H1 (cell line): Measurements from ENCODE around the gene WNT1. TPM values are rescaled to one million over a fixed set of nuclear protein-coding genes. Genes with fewer than 3 reads are reported as not detected.

Experiments
- CTCF ChIA-PET: fragments of 300-600 bp; sonication (Branson Sonifier 250); formaldehyde crosslinking; loops from one replicate; lab custom pipeline; 2021; ENCODE audit not compliant: partially characterized antibody; lab: Charles Lee
- POLR2A ChIA-PET: fragments of 300-600 bp; sonication (Branson Sonifier 250); formaldehyde crosslinking; loops from one replicate; lab custom pipeline; 2021; ENCODE audit warnings: inconsistent platforms; ENCODE audit not compliant: partially characterized antibody; lab: Charles Lee
- DNase-seq, 2 experiments: peaks; one replicate each; pipeline versions ENCODE4 v3.0.0 to v3.0.0-alpha.2; 2010 to 2022; ENCODE audit warnings: low spot score in 2 of 2, low read depth in 1 of 2, mixed read lengths in 1 of 2
- FAIRE-seq: peaks from 2 replicates; lab custom pipeline; 2011; peaks lifted over from hg19 to GRCh38; lab: Jason Lieb, UNC
- H2AFZ ChIP-seq: 2 replicates; pipeline ENCODE4 v1.8.1; 2012; ENCODE audit warnings: low read length, inconsistent platforms
- H2AK5ac ChIP-seq: 2 replicates; pipeline ENCODE4 v1.6.1; 2013; ENCODE audit warnings: low read depth, low read length
- H2BK120ac ChIP-seq: replicated peaks from 2 replicates; pipeline ENCODE3; 2013; ENCODE audit warnings: low read depth, low read length, inconsistent platforms
- H2BK12ac ChIP-seq: 2 replicates; pipeline ENCODE4 v1.6.1; 2013; ENCODE audit warnings: low read depth, low read length
- H2BK15ac ChIP-seq: 2 replicates; pipeline ENCODE4 v1.6.1; 2013; ENCODE audit warnings: low read length
- H2BK20ac ChIP-seq: 2 replicates; pipeline ENCODE4 v1.6.1; 2013; ENCODE audit warnings: low read length
- H2BK5ac ChIP-seq: 2 replicates; pipeline ENCODE4 v1.6.1; 2013; ENCODE audit warnings: low read depth, low read length
- H3K14ac ChIP-seq: 2 replicates; pipeline ENCODE4 v1.6.1; 2013; ENCODE audit warnings: inconsistent platforms; ENCODE audit not compliant: insufficient read length
- H3K18ac ChIP-seq: 2 replicates; pipeline ENCODE4 v1.6.1; 2013; ENCODE audit warnings: low read length; ENCODE audit errors: extremely low read depth
- H3K23ac ChIP-seq: 2 replicates; pipeline ENCODE4 v1.6.1; 2013; ENCODE audit warnings: inconsistent platforms; ENCODE audit not compliant: insufficient read length
- H3K23me2 ChIP-seq: 2 replicates; pipeline ENCODE4 v1.6.1; 2013; ENCODE audit warnings: low read depth, low read length
- H3K27ac ChIP-seq: 2 replicates; pipeline ENCODE4 v1.6.1; 2011; ENCODE audit warnings: low read depth, low read length, inconsistent platforms
- H3K27me3 ChIP-seq, 4 experiments: replicated peaks in 1 of 4; 1 replicate in 1 of 4; 2 replicates in 3 of 4; pipeline versions ENCODE4 v1.6.1 to v1.8.1; 2011 to 2013; ENCODE audit warnings: low read length in 3 of 4, mild to moderate bottlenecking in 3 of 4, inconsistent platforms in 2 of 4, mixed read lengths in 2 of 4, moderate library complexity in 1 of 4; ENCODE audit not compliant: control insufficient read depth in 3 of 4, insufficient read depth in 3 of 4; ENCODE audit errors: extremely low read depth in 1 of 4
- H3K36me3 ChIP-seq, 4 experiments: 2 replicates each; pipeline versions ENCODE4 v1.6.1 to v1.8.1; 2011 to 2013; ENCODE audit warnings: mild to moderate bottlenecking in 4 of 4, low read length in 3 of 4, moderate library complexity in 2 of 4, control low read depth in 1 of 4, inconsistent platforms in 1 of 4; ENCODE audit not compliant: insufficient read depth in 4 of 4, control insufficient read depth in 2 of 4
- H3K4ac ChIP-seq: replicated peaks from 2 replicates; pipeline ENCODE3; 2013; ENCODE audit warnings: low read length, low read depth, mixed read lengths, inconsistent platforms; ENCODE audit not compliant: insufficient read length
- H3K4me1 ChIP-seq, 4 experiments: replicated peaks in 1 of 4; 1 replicate in 1 of 4; 2 replicates in 3 of 4; pipeline versions ENCODE4 v1.6.1 to v1.8.1; 2011 to 2013; ENCODE audit warnings: low read length in 3 of 4, inconsistent platforms in 2 of 4, mixed read lengths in 1 of 4; ENCODE audit not compliant: insufficient read depth in 4 of 4, control insufficient read depth in 3 of 4
- H3K4me2 ChIP-seq, 2 experiments: 2 replicates each; pipeline versions ENCODE4 v1.6.1 to v1.8.1; 2011 to 2013; ENCODE audit warnings: low read depth in 2 of 2, low read length in 2 of 2, control low read depth in 1 of 2, inconsistent platforms in 1 of 2, mild to moderate bottlenecking in 1 of 2; ENCODE audit not compliant: insufficient read depth in 1 of 2
- H3K4me3 ChIP-seq, 4 experiments: fragments of 200-600, 300-600 bp in 1 of 4; sonication (generic), shearing (Covaris generic), sonication (Bioruptor Twin) in 1 of 4; 2 replicates each; pipeline versions ENCODE4 v1.5.1 to v1.8.1; 2011 to 2016; ENCODE audit warnings: low read length in 4 of 4, low read depth in 3 of 4, control low read depth in 2 of 4, inconsistent platforms in 2 of 4, mild to moderate bottlenecking in 2 of 4, mixed read lengths in 1 of 4, moderate library complexity in 1 of 4; ENCODE audit not compliant: insufficient read depth in 2 of 4; ENCODE audit errors: extremely low read depth in 1 of 4
- H3K56ac ChIP-seq: replicated peaks from 2 replicates; pipeline ENCODE3; 2013; ENCODE audit warnings: low read depth, mild to moderate bottlenecking, mixed read lengths, low read length, inconsistent platforms; ENCODE audit not compliant: insufficient read length
- H3K79me1 ChIP-seq: 2 replicates; pipeline ENCODE4 v1.6.1; 2013; ENCODE audit warnings: low read depth, low read length, control low read depth
- H3K79me2 ChIP-seq, 2 experiments: 2 replicates each; pipeline versions ENCODE4 v1.6.1 to v1.8.1; 2012 to 2013; ENCODE audit warnings: low read length in 2 of 2, mild to moderate bottlenecking in 2 of 2, inconsistent platforms in 1 of 2; ENCODE audit not compliant: insufficient read depth in 2 of 2, control insufficient read depth in 1 of 2
- H3K9ac ChIP-seq, 4 experiments: replicated peaks in 1 of 4; 1 replicate in 1 of 4; 2 replicates in 3 of 4; pipeline versions ENCODE4 v1.6.1 to v1.8.1; 2011 to 2013; ENCODE audit warnings: low read depth in 3 of 4, low read length in 3 of 4, control low read depth in 2 of 4, mild to moderate bottlenecking in 2 of 4, moderate library complexity in 2 of 4, inconsistent platforms in 1 of 4; ENCODE audit errors: extremely low read depth in 1 of 4
- H3K9me3 ChIP-seq, 2 experiments: 2 replicates each; pipeline versions ENCODE4 v1.6.1 to v1.8.1; 2012 to 2013; ENCODE audit warnings: mild to moderate bottlenecking in 2 of 2, moderate library complexity in 2 of 2, control low read depth in 1 of 2, inconsistent platforms in 1 of 2, low read depth in 1 of 2, low read length in 1 of 2, mixed read lengths in 1 of 2; ENCODE audit not compliant: insufficient read depth in 2 of 2
- H4K20me1 ChIP-seq, 2 experiments: replicated peaks in 1 of 2; 2 replicates each; pipeline versions ENCODE3 to v1.8.1; 2011 to 2013; ENCODE audit warnings: inconsistent platforms in 2 of 2, low read length in 2 of 2, mild to moderate bottlenecking in 1 of 2; ENCODE audit not compliant: insufficient read depth in 2 of 2, control insufficient read depth in 1 of 2
- H4K5ac ChIP-seq: 2 replicates; pipeline ENCODE4 v1.6.1; 2013; ENCODE audit warnings: low read length, low read depth, mixed read lengths, inconsistent platforms; ENCODE audit not compliant: insufficient read length
- H4K8ac ChIP-seq: 2 replicates; pipeline ENCODE4 v1.8.0; 2013; ENCODE audit warnings: mild to moderate bottlenecking, moderate library complexity, low read length, inconsistent platforms; ENCODE audit not compliant: insufficient read depth; ENCODE audit errors: extremely low read depth
- H4K91ac ChIP-seq: replicated peaks from 2 replicates; pipeline ENCODE3; 2013; ENCODE audit warnings: low read length, mixed read lengths, inconsistent platforms; ENCODE audit not compliant: insufficient read length
- ASH2L ChIP-seq: fragments of 200-600, 300-600 bp; sonication (generic); IDR thresholded peaks from one replicate; pipeline ENCODE4 v1.7.1; 2017; ENCODE audit warnings: low read length
- BCL11A ChIP-seq, 2 experiments: IDR thresholded peaks; one replicate each; pipeline ENCODE4 v1.6.1; 2011; ENCODE audit warnings: low read depth in 2 of 2, low read length in 2 of 2, mild to moderate bottlenecking in 2 of 2
- BRCA1 ChIP-seq: IDR thresholded peaks from 2 replicates; pipeline ENCODE4 v1.6.1; 2012; ENCODE audit warnings: low read depth, low read length, improper control_type of control experiment
- CTBP2 ChIP-seq: IDR thresholded peaks from 2 replicates; pipeline ENCODE4 v1.7.0; 2011; ENCODE audit warnings: borderline replicate concordance, mild to moderate bottlenecking, moderate library complexity, mixed read lengths, low read length; ENCODE audit not compliant: insufficient read depth, insufficient read length
- JUND ChIP-seq: IDR thresholded peaks from 2 replicates; pipeline ENCODE4 v1.6.1; 2011; ENCODE audit warnings: mild to moderate bottlenecking, improper control_type of control experiment, low read length
- MAFK ChIP-seq: IDR thresholded peaks from 2 replicates; pipeline ENCODE4 v1.6.1; 2012; ENCODE audit warnings: low read depth, mild to moderate bottlenecking, improper control_type of control experiment, low read length
- NANOG ChIP-seq: IDR thresholded peaks from 2 replicates; pipeline ENCODE4 v1.6.1; 2011; ENCODE audit warnings: low read length, low read depth, mild to moderate bottlenecking, inconsistent platforms; ENCODE audit not compliant: insufficient read depth, poor library complexity, severe bottlenecking
- RBBP5 ChIP-seq: IDR thresholded peaks from 2 replicates; pipeline ENCODE4 v1.7.1; 2012; ENCODE audit warnings: low read depth, mild to moderate bottlenecking, inconsistent platforms, low read length, moderate library complexity, borderline replicate concordance
- RXRA ChIP-seq: IDR thresholded peaks from 2 replicates; pipeline ENCODE4 v1.6.1; 2011; ENCODE audit warnings: low read depth, mild to moderate bottlenecking, low read length, moderate library complexity; ENCODE audit not compliant: insufficient read depth
- TAF1 ChIP-seq: IDR thresholded peaks from 2 replicates; pipeline ENCODE4 v1.6.1; 2011; ENCODE audit warnings: mild to moderate bottlenecking, low read depth, low read length
- TAF7 ChIP-seq: optimal IDR thresholded peaks from 2 replicates; pipeline ENCODE3; 2011; ENCODE audit warnings: low read depth, mild to moderate bottlenecking, inconsistent platforms, low read length, moderate library complexity, borderline replicate concordance
- WGBS, 2 experiments: shearing (Covaris generic) in 1 of 2; methylation state at CpG; one replicate each; pipeline versions ENCODE4 v1.1.6 to v1.1.7; 2013 to 2015; ENCODE audit warnings: low lambda C conversion rate in 2 of 2, mixed read lengths in 2 of 2, inconsistent platforms in 1 of 2, low coverage in 1 of 2, missing lambda C conversion rate in 1 of 2; ENCODE audit not compliant: insufficient replicate concordance in 2 of 2, insufficient coverage in 1 of 2, insufficient read length in 1 of 2; ENCODE audit errors: extremely low coverage in 1 of 2, missing lambda C conversion rate in 1 of 2; 5-methylcytosine and 5-hydroxymethylcytosine counted together
- polyA plus RNA-seq, 7 experiments: library from polyadenylated mRNA; depleted of rRNA in 3 of 7; stranded (reverse) in 5 of 7; unstranded in 2 of 7; fragments of >200 nt in 5 of 7; fragments of 200-250 nt in 2 of 7; gene quantifications; 1 replicate in 5 of 7; 2 replicates in 1 of 7; 4 replicates in 1 of 7; pipeline versions ENCODE4 v1.2.1 to v1.2.3, GENCODE V29; 2011 to 2013; ENCODE audit warnings: missing spikeins in 2 of 7, mixed read lengths in 2 of 7
- total RNA-seq: library from RNA; stranded (reverse); fragmentation: NEBNext Ultra II Directional; extraction: Animal tissue kit (Norgen Biotek cat#: 25700); gene quantifications from 2 replicates; pipeline ENCODE4 v1.2.1, GENCODE V29; 2021
- TF ChIP-seq, protein P1 (sequence below): IDR thresholded peaks from 2 replicates; pipeline ENCODE4 v1.6.1; 2012; ENCODE audit warnings: inconsistent platforms

The WNT1 gene
- total and polyA plus RNA-seq, 2 of the 8 experiments (the other 6 are each of a cell fraction or from before 2014, with no cell fraction given): not detected

- Histone ChIP-seq H3K9ac (no peak overlapping the region), H2AK5ac (no peak overlapping the region), H4K20me1 (peaks cover 0 to 10% of the 10 kb centered on the region in 2 experiments), H3K23ac (no peak overlapping the region), H3K18ac (no peak overlapping the region), H2BK120ac (no peak overlapping the region), H2BK5ac (peak overlapping the region; percentile 12; the same call in 1 of the 2 replicates), H3K4ac (no peak overlapping the region), H4K91ac (no peak overlapping the region), H3K79me1 (no peaks in the 10 kb centered on the region), H3K9me3 (no peaks in the 10 kb centered on the region), H3K27me3 (peaks cover 48 to 74% (median 73%) of the 10 kb centered on the region in 4 experiments), H3K4me1 (peaks cover 35 to 54% (median 46%) of the 10 kb centered on the region in 4 experiments), H3K4me3 (peak overlapping the region in 3 of 4 experiments; percentile 16 to 56 (median 26); a peak in 4 of 8 replicates), H4K5ac (no peak overlapping the region), H3K27ac (no peak overlapping the region), H3K14ac (no peak overlapping the region), H3K4me2 (peak overlapping the region; percentile 87 to 96), H3K23me2 (peaks cover 7% of the 10 kb centered on the region), H3K36me3 (no peaks in the 10 kb centered on the region; a peak in 1 of 8 replicates), H3K56ac (no peak overlapping the region), H4K8ac (no peak overlapping the region), H2BK15ac (peak overlapping the region; percentile 72; the same call in 1 of the 2 replicates), H3K79me2 (no peaks in the 10 kb centered on the region), H2BK12ac (peak overlapping the region; percentile 13; the same call in 1 of the 2 replicates), H2AFZ (no peak overlapping the region), H2BK20ac (no peak overlapping the region)
- FAIRE-seq: no peak
- ChIA-PET POLR2A (interaction anchor here (0.6 to 6.9 kb wide), 16 partner anchors 9 to 162 kb away, joined by 3 to 65 read pairs (median 4); partner anchors contain the start of genes ARF3, CACNB3, DDN and FKBP11), CTCF (interaction anchor here (1.0 to 40.8 kb wide), 12 partner anchors 9 to 155 kb away, joined by 3 to 1336 read pairs (median 4); partner anchors contain the start of genes ARF3, DDN and WNT1)
- 4% methylated on average over 8 of the region's 8 CpGs; no CpG with 5 or more reads in 1 of the 2 experiments for WGBS, 2 experiments
- peak in 1 of 2 experiments; percentile 70 for DNase-seq
- TF ChIP-seq JUND (no peak), ASH2L (peak; percentile 5), TAF7 (no peak), MAFK (no peak), NANOG (no peak), BCL11A (IDR thresholded peaks at IDR 0.05; ENCODE audit: low read depth in 2 of 2, low read length in 2 of 2) (no peak), TAF1 (no peak), RXRA (no peak), CTBP2 (peak; percentile 37), BRCA1 (no peak), RBBP5 (no peak)
- TF ChIP-seq, protein P1, sequence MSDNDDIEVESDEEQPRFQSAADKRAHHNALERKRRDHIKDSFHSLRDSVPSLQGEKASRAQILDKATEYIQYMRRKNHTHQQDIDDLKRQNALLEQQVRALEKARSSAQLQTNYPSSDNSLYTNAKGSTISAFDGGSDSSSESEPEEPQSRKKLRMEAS: no peak
Measured at GRCh38 chr12:48969160-48969771, 8.9 kb upstream of the WNT1 start.
